ENCODE results near the gene SFXN5.

DNA sequence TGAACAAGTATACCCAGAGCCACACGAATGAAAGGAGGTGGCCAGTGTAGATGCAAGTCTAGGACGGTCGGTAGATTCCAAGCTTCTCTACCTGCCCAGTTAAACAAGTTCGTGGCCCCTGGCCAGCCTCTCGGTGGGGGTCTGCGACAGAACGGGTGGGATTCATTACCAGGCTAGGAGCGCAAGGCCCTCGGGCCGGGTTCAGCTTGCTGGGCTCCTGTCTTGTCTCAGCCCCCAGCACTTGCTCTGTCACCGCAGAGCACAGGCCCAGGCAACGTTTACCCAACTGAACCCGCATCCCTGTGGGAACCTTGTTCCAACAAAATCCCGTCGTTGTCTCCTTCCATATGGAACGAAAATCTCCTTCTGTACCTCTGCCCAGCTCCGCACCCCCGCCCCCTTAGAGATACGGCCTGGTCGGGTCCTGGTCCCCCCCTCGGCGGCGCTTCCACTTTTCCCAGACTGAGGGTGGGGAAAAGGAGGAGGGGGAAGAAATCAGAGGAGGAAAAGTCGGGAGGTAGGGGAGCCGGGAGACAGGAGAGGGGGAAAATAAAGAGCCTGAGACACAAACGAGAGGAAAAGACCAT, 156.1 kb downstream of the SFXN5 start:
- no peak for TF ChIP-seq BACH1 (IDR thresholded peaks at IDR 0.05; ENCODE audit: low read length)
- no peak for TF ChIP-seq POU5F1 (IDR thresholded peaks at IDR 0.05; ENCODE audit: low read depth, low read length)
- TF ChIP-seq, protein P1, sequence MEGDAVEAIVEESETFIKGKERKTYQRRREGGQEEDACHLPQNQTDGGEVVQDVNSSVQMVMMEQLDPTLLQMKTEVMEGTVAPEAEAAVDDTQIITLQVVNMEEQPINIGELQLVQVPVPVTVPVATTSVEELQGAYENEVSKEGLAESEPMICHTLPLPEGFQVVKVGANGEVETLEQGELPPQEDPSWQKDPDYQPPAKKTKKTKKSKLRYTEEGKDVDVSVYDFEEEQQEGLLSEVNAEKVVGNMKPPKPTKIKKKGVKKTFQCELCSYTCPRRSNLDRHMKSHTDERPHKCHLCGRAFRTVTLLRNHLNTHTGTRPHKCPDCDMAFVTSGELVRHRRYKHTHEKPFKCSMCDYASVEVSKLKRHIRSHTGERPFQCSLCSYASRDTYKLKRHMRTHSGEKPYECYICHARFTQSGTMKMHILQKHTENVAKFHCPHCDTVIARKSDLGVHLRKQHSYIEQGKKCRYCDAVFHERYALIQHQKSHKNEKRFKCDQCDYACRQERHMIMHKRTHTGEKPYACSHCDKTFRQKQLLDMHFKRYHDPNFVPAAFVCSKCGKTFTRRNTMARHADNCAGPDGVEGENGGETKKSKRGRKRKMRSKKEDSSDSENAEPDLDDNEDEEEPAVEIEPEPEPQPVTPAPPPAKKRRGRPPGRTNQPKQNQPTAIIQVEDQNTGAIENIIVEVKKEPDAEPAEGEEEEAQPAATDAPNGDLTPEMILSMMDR (IDR thresholded peaks at IDR 0.05; ENCODE audit: control extremely low read depth in 1 of 3, insufficient read depth in 1 of 3, low read depth in 1 of 3, low read length in 3 of 3) = no peak
- no peak for TF ChIP-seq CHD1 (IDR thresholded peaks at IDR 0.05; ENCODE audit: low read depth, low read length)
- no peak for TF ChIP-seq EP300 (IDR thresholded peaks at IDR 0.05; ENCODE audit: borderline replicate concordance in 1 of 2, low read depth in 2 of 2, low read length in 2 of 2)
- TF ChIP-seq, protein P2, sequence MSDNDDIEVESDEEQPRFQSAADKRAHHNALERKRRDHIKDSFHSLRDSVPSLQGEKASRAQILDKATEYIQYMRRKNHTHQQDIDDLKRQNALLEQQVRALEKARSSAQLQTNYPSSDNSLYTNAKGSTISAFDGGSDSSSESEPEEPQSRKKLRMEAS (IDR thresholded peaks at IDR 0.05) = no peak
- 0 out of 2 replicates have a peak, but pooled peaks have one; percentile 24 for TF ChIP-seq SP1 (IDR thresholded peaks at IDR 0.05; ENCODE audit: low read depth, low read length)
- no peak for TF ChIP-seq SP4 (IDR thresholded peaks at IDR 0.05; ENCODE audit: low read length)
- peak; percentile 69; the same call in 1 of the 2 replicates for TF ChIP-seq SUZ12 (IDR thresholded peaks at IDR 0.05; ENCODE audit: low read length)
